ENCODE data around the gene HSPA6. TPM values are rescaled to one million over a fixed set of nuclear protein-coding genes. Genes with fewer than 3 reads are reported as not detected.
A peak's percentile ranks its signal among the peaks of the same experiment; 100 is the strongest.
"Not testable (repeated sequence)": the region's sequence is repeated elsewhere in the genome, so short reads cannot be mapped to it uniquely, and the experiment has no call there.

The HSPA6 gene
- total RNA-seq, 2 donors from 2014 or later, result 1.0 to 3.6 TPM

GRCh38 chr1:161524742-161525291 is 477 bp downstream of the HSPA6 start:
- H3K27ac ChIP-seq, H3K9me3 ChIP-seq, H3K27me3 ChIP-seq, DNase-seq, H3K36me3 ChIP-seq, H3K4me1 ChIP-seq: not testable (repeated sequence)
- Histone ChIP-seq H3K4me3 (peak overlapping the region; percentile 55), H3K9ac (ENCODE audit: low read depth in 2 of 2, low read length in 2 of 2) (peak overlapping the region in 1 of 2 donors; percentile 12)
- intact Hi-C loops (cut with DNase I), result loop anchor here (10.0 kb wide), 1 partner anchor 130 kb away; no protein-coding TSS in a partner anchor

DNA sequence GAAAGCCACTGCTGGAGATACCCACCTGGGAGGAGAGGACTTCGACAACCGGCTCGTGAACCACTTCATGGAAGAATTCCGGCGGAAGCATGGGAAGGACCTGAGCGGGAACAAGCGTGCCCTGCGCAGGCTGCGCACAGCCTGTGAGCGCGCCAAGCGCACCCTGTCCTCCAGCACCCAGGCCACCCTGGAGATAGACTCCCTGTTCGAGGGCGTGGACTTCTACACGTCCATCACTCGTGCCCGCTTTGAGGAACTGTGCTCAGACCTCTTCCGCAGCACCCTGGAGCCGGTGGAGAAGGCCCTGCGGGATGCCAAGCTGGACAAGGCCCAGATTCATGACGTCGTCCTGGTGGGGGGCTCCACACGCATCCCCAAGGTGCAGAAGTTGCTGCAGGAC is 981 bp downstream of the HSPA6 start:
- H3K4me3 ChIP-seq; H3K9me3 ChIP-seq; H3K36me3 ChIP-seq; H3K27me3 ChIP-seq; H3K27ac ChIP-seq; H3K4me1 ChIP-seq; H3K9ac ChIP-seq (ENCODE audit: low read depth in 2 of 2, low read length in 2 of 2); DNase-seq: not testable (repeated sequence)
- intact Hi-C loops (cut with DNase I), result loop anchor here (10.0 kb wide), 1 partner anchor 131 kb away; no protein-coding TSS in a partner anchor

- H3K27me3 ChIP-seq, H3K36me3 ChIP-seq, H3K4me1 ChIP-seq: not testable (repeated sequence)
Observed at GRCh38 chr1:161525918-161526317, 1.6 kb downstream of the HSPA6 start.

DNA sequence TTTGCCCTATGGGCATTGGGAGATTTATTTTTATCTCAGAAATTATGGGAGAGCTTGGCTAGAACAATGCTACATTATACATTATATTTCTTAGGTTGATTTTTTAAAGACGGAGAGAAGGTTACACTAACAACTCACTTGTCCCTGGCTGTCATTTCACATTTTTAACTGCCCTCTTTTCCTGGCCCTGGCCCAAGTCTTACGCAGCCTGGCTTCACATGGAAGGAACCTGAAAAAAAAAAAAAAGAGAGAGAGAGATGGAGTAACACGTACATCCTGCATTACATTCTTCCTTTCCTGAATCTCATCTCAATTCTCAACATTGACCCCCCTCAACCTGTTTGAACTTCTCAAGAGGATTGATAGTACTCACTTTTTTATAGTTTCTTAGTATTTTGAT is 4.2 kb downstream of the HSPA6 start:
- H3K4me1 ChIP-seq; H3K9me3 ChIP-seq; H3K27ac ChIP-seq; H3K9ac ChIP-seq (ENCODE audit: low read depth in 2 of 2, low read length in 2 of 2); H3K36me3 ChIP-seq; H3K27me3 ChIP-seq; H3K4me3 ChIP-seq: not testable (repeated sequence)
- intact Hi-C loops (cut with DNase I), result loop anchor here (10.0 kb wide), 1 partner anchor 134 kb away; no protein-coding TSS in a partner anchor
- peak; percentile 57 for DNase-seq

More at GRCh38 chr1:161525918-161526317, 1.6 kb downstream of the HSPA6 start:
- not testable (repeated sequence) for H3K9ac ChIP-seq (ENCODE audit: low read depth in 2 of 2, low read length in 2 of 2); DNase-seq; H3K27ac ChIP-seq; H3K4me3 ChIP-seq; H3K9me3 ChIP-seq
- intact Hi-C loops (cut with DNase I), result loop anchor here (10.0 kb wide), 1 partner anchor 131 kb away; no protein-coding TSS in a partner anchor

- not testable (repeated sequence) for H3K27ac ChIP-seq; H3K9ac ChIP-seq (ENCODE audit: low read depth in 2 of 2, low read length in 2 of 2); H3K9me3 ChIP-seq; H3K36me3 ChIP-seq; H3K4me1 ChIP-seq; DNase-seq; H3K27me3 ChIP-seq; H3K4me3 ChIP-seq
- intact Hi-C loops (cut with DNase I), result loop anchor here (10.0 kb wide), 1 partner anchor 135 kb away; no protein-coding TSS in a partner anchor
Observed at GRCh38 chr1:161529463-161530104, 5.2 kb downstream of the HSPA6 start.

DNA sequence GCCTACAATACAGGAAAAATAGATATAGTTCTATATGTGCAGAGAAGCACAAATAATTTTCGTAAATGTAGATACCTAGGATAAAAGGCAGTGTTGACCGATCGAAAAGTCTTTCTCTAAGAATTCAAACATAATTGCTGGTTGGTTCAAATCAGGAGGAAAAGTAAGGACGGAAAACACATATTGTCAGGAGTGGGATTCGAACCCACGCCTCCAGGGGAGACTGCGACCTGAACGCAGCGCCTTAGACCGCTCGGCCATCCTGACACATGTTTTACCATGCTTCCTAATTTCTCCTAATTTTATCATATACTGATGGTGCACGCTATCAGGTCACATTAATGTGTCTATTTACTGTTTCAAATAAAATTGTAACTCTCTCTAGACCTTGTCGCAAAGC is 5.8 kb downstream of the HSPA6 start:
- peak overlapping the region; percentile 55 for H3K4me3 ChIP-seq
- intact Hi-C loops (cut with DNase I); H3K4me1 ChIP-seq; H3K36me3 ChIP-seq; H3K9ac ChIP-seq (ENCODE audit: low read depth in 2 of 2, low read length in 2 of 2); H3K27ac ChIP-seq; H3K9me3 ChIP-seq; H3K27me3 ChIP-seq: not testable (repeated sequence)
- DNase-seq, result peak; percentile 74

- H3K36me3 ChIP-seq; H3K27me3 ChIP-seq; H3K4me1 ChIP-seq; intact Hi-C loops (cut with DNase I); H3K9me3 ChIP-seq: not testable (repeated sequence)
- peak; percentile 89 for DNase-seq
- Histone ChIP-seq H3K9ac (ENCODE audit: low read depth in 2 of 2, low read length in 2 of 2) (peak overlapping the region; percentile 61 to 68), H3K4me3 (peak overlapping the region; percentile 55), H3K27ac (peak overlapping the region; percentile 86)
Observed at GRCh38 chr1:161530671-161531641, 6.6 kb downstream of the HSPA6 start.

DNA sequence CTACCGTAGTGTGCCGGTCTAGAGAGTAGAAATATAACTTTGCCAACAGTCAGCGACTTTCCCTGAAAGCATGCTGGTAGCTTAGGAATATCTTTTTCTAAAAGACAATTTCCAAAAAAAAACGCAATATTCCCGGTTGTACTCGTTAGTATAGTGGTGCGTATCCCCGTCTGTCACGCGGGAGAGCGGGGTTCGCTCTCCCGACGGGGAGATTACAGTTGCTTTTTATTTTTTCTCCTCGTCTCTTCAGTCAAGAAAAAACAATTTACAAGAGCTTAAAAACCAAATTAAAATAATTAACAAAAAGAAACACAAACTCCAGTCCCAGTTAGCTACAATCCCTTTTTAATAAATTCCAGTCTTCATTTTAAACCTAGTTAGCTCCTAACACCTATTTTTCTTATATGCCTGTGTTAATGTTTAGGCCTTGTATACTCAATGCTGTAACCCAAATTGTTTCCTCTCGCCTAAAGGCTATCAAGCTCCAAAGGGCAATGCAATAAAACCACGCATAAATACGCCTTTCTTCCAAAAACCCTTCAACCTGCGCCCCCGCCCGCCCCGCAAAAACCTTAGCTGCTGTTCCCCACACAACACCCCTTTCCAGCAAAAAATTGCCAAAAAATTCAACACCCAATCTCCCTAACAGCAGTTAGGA is 7.8 kb downstream of the HSPA6 start:
- Histone ChIP-seq H3K4me3 (no peak overlapping the region), H3K27ac (peak overlapping the region; percentile 50), H3K9ac (ENCODE audit: low read depth in 2 of 2, low read length in 2 of 2) (no peak overlapping the region), H3K27me3 (no peaks in the 10 kb centered on the region), H3K9me3 (no peaks in the 10 kb centered on the region), H3K4me1 (peaks cover 3% of the 10 kb centered on the region), H3K36me3 (no peaks in the 10 kb centered on the region)
- DNase-seq, result no peak
- TF ChIP-seq CTCF (IDR thresholded peaks at IDR 0.05), result no peak
- intact Hi-C loops (cut with DNase I), result no loop called here

- H3K27me3 ChIP-seq; intact Hi-C loops (cut with DNase I); H3K4me3 ChIP-seq; H3K36me3 ChIP-seq; H3K9ac ChIP-seq (ENCODE audit: low read depth in 2 of 2, low read length in 2 of 2); H3K4me1 ChIP-seq; H3K9me3 ChIP-seq: not testable (repeated sequence)
- peak overlapping the region; percentile 50 for H3K27ac ChIP-seq
- DNase-seq, result peak; percentile 27
Observed at GRCh38 chr1:161532644-161533567, 8.6 kb downstream of the HSPA6 start.

DNA sequence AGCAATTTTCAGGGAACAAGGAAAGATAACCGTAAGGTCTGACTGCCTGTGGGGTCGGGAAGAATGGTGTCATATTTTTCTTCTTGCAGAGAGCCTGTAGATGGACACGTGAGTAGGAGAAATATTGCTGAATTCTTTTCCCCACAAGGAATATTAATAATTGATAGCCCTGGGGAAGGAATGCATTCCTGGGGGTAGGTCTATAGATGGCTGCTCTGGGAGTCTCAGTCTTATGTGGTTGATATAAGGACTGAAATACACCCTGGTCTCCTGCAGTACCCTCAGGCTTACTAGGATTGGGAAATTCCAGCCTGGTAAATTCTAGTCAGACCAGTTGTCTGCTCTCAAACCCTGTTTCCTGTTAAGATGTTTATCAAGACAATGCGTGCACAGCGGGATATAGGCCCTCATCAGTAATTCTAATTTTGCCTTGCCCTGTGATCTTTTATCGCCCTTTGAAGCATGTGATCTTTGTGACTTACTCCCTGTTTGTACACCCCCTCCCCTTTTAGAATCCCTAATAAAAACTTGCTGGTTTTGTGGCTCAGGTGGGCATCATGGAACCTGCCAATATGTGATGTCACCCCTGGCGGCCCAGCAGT is 12.8 kb downstream of the HSPA6 start:
- intact Hi-C loops (cut with DNase I); H3K9ac ChIP-seq (ENCODE audit: low read depth in 2 of 2, low read length in 2 of 2); H3K27me3 ChIP-seq; H3K27ac ChIP-seq; H3K4me3 ChIP-seq; DNase-seq; H3K9me3 ChIP-seq; H3K4me1 ChIP-seq; H3K36me3 ChIP-seq: not testable (repeated sequence)

All from colonic mucosa (tissue), 4 donors.